IPS-20b (cell line): ENCODE results near the gene GLT6D1.

Experiments used
- H3K27ac ChIP-seq: one replicate; pipeline ENCODE4 v1.5.1; 2013; ENCODE audit warnings: low read length
- H3K27me3 ChIP-seq: 2 replicates; pipeline ENCODE4 v1.6.1; 2013; ENCODE audit warnings: mild to moderate bottlenecking, low read length, inconsistent platforms; ENCODE audit not compliant: insufficient read depth
- H3K36me3 ChIP-seq: 2 replicates; pipeline ENCODE4 v1.6.1; 2013; ENCODE audit warnings: low read depth, mild to moderate bottlenecking, inconsistent platforms, low read length, moderate library complexity; ENCODE audit not compliant: insufficient read depth
- H3K4me1 ChIP-seq: 2 replicates; pipeline ENCODE4 v1.6.1; 2013; ENCODE audit warnings: mild to moderate bottlenecking, control low read depth, inconsistent platforms, low read length, moderate library complexity; ENCODE audit not compliant: insufficient read depth
- H3K4me3 ChIP-seq: 2 replicates; pipeline ENCODE4 v1.5.1; 2013; ENCODE audit warnings: mild to moderate bottlenecking, low read length, inconsistent platforms
- H3K9ac ChIP-seq: 2 replicates; pipeline ENCODE4 v1.6.1; 2013; ENCODE audit warnings: low read depth, mild to moderate bottlenecking, inconsistent platforms, low read length, moderate library complexity
- H3K9me3 ChIP-seq: 2 replicates; pipeline ENCODE4 v1.6.1; 2013; ENCODE audit warnings: mild to moderate bottlenecking, low read depth, low read length, inconsistent platforms; ENCODE audit not compliant: insufficient read depth

GLT6D1 gene

GRCh38 chr9:135664266-135664665 is 24.9 kb upstream of the GLT6D1 start:
- H3K9me3 ChIP-seq, result peaks cover 5% of the 10 kb centered on the region
- no peaks in the 10 kb centered on the region for H3K27me3 ChIP-seq
- no peaks in the 10 kb centered on the region for H3K36me3 ChIP-seq
- no peak overlapping the region for H3K4me3 ChIP-seq
- H3K9ac ChIP-seq, result no peak overlapping the region
- no peak overlapping the region for H3K27ac ChIP-seq
- H3K4me1 ChIP-seq, result peaks cover 3% of the 10 kb centered on the region

GRCh38 chr9:135663857-135664256 is 24.5 kb upstream of the GLT6D1 start:
- Histone ChIP-seq H3K36me3 (no peaks in the 10 kb centered on the region), H3K4me3 (no peak overlapping the region), H3K9ac (no peak overlapping the region), H3K9me3 (peaks cover 5% of the 10 kb centered on the region), H3K27me3 (no peaks in the 10 kb centered on the region), H3K4me1 (peaks cover 3% of the 10 kb centered on the region), H3K27ac (no peak overlapping the region)

GRCh38 chr9:135663451-135663770 is 24.1 kb upstream of the GLT6D1 start:
- Histone ChIP-seq H3K9ac (no peak overlapping the region), H3K36me3 (no peaks in the 10 kb centered on the region), H3K27ac (no peak overlapping the region), H3K4me1 (peaks cover 3% of the 10 kb centered on the region), H3K27me3 (no peaks in the 10 kb centered on the region), H3K4me3 (no peak overlapping the region), H3K9me3 (peaks cover 2% of the 10 kb centered on the region)

GRCh38 chr9:135662758-135663450 is 23.6 kb upstream of the GLT6D1 start, which contains the start of gene LCN9:
Gene LCN9, plus strand, starts transcription at chr9:135663309. Its CDS starts 13 bp downstream, at chr9:135663322.
- Histone ChIP-seq H3K36me3 (no peaks in the 10 kb centered on the region), H3K27me3 (no peaks in the 10 kb centered on the region), H3K9me3 (no peaks in the 10 kb centered on the region), H3K4me1 (peaks cover 3% of the 10 kb centered on the region), H3K27ac (no peak within 1 kb of the TSS), H3K9ac (no peak within 1 kb of the TSS), H3K4me3 (no peak within 1 kb of the TSS)

GRCh38 chr9:135661816-135662560 is 22.6 kb upstream of the GLT6D1 start:
- Histone ChIP-seq H3K27ac (no peak overlapping the region), H3K4me3 (no peak overlapping the region), H3K36me3 (no peaks in the 10 kb centered on the region), H3K27me3 (no peaks in the 10 kb centered on the region), H3K9ac (no peak overlapping the region), H3K9me3 (no peaks in the 10 kb centered on the region), H3K4me1 (peaks cover 3% of the 10 kb centered on the region)

GRCh38 chr9:135660407-135660806 is 21.1 kb upstream of the GLT6D1 start:
- H3K27me3 ChIP-seq, result no peaks in the 10 kb centered on the region
- H3K27ac ChIP-seq, result no peak overlapping the region
- no peak overlapping the region for H3K4me3 ChIP-seq
- H3K4me1 ChIP-seq, result peaks cover 3% of the 10 kb centered on the region; the same call in 1 of the 2 replicates
- no peaks in the 10 kb centered on the region for H3K9me3 ChIP-seq
- no peak overlapping the region for H3K9ac ChIP-seq
- H3K36me3 ChIP-seq, result no peaks in the 10 kb centered on the region

GRCh38 chr9:135659252-135659651 is 19.9 kb upstream of the GLT6D1 start:
- H3K27ac ChIP-seq, result no peak overlapping the region
- H3K36me3 ChIP-seq, result no peaks in the 10 kb centered on the region
- H3K9me3 ChIP-seq, result peaks cover 4% of the 10 kb centered on the region
- H3K9ac ChIP-seq, result no peak overlapping the region
- H3K4me1 ChIP-seq, result peaks cover 3% of the 10 kb centered on the region; the same call in 1 of the 2 replicates
- H3K4me3 ChIP-seq, result no peak overlapping the region
- no peaks in the 10 kb centered on the region for H3K27me3 ChIP-seq

- no peaks in the 10 kb centered on the region for H3K36me3 ChIP-seq
- H3K27ac ChIP-seq, result no peak overlapping the region
- no peak overlapping the region for H3K4me3 ChIP-seq
- H3K27me3 ChIP-seq, result no peaks in the 10 kb centered on the region
- H3K9me3 ChIP-seq, result peaks cover 17% of the 10 kb centered on the region
- H3K9ac ChIP-seq, result no peak overlapping the region
- H3K4me1 ChIP-seq, result peaks cover 3% of the 10 kb centered on the region; the same call in 1 of the 2 replicates
Measured at GRCh38 chr9:135657416-135657815, 18.1 kb upstream of the GLT6D1 start.

GRCh38 chr9:135655317-135655716 is 16.0 kb upstream of the GLT6D1 start:
- Histone ChIP-seq H3K4me1 (no peaks in the 10 kb centered on the region; the same call in 1 of the 2 replicates), H3K4me3 (no peak overlapping the region), H3K9me3 (peaks cover 35% of the 10 kb centered on the region), H3K36me3 (no peaks in the 10 kb centered on the region), H3K9ac (no peak overlapping the region), H3K27ac (no peak overlapping the region), H3K27me3 (no peaks in the 10 kb centered on the region)

- Histone ChIP-seq H3K9ac (no peak overlapping the region), H3K36me3 (no peaks in the 10 kb centered on the region), H3K27ac (no peak overlapping the region), H3K9me3 (peaks cover 83% of the 10 kb centered on the region), H3K27me3 (no peaks in the 10 kb centered on the region), H3K4me3 (no peak overlapping the region), H3K4me1 (no peaks in the 10 kb centered on the region; the same call in 1 of the 2 replicates)
Measured at GRCh38 chr9:135650408-135650807, 11.1 kb upstream of the GLT6D1 start.

- Histone ChIP-seq H3K9me3 (peaks cover 91% of the 10 kb centered on the region), H3K27me3 (no peaks in the 10 kb centered on the region), H3K36me3 (no peaks in the 10 kb centered on the region), H3K9ac (no peak overlapping the region), H3K4me1 (no peaks in the 10 kb centered on the region; the same call in 1 of the 2 replicates), H3K27ac (no peak overlapping the region), H3K4me3 (peak overlapping the region; percentile 40)
Measured at GRCh38 chr9:135649508-135649907, 10.2 kb upstream of the GLT6D1 start.
